Endothelial cell of umbilical vein (primary cell): ENCODE results near the gene MTR. TPM values are rescaled to one million over a fixed set of nuclear protein-coding genes. Genes with fewer than 3 reads are reported as not detected.

Source experiments
- BruUV-seq: library from RNA; stranded (reverse); fragments of 400-500 nt; replicated peaks from 2 replicates; lab custom pipeline; 2021; lab: Mats Ljungman, UMichigan
- CTCF ChIA-PET: fragments of 300-600, 350-600 bp; sonication (Branson Sonifier 250); formaldehyde crosslinking; loops from one replicate; lab custom pipeline; 2021; ENCODE audit warnings: antibody characterized with exemption, inconsistent platforms; lab: Charles Lee
- POLR2A ChIA-PET: fragments of 300-600, 350-600 bp; sonication (Branson Sonifier 250); formaldehyde crosslinking; loops from one replicate; lab custom pipeline; 2021; ENCODE audit warnings: antibody characterized with exemption, inconsistent platforms; lab: Charles Lee
- DNase-seq: peaks from one replicate; pipeline ENCODE4 v3.0.0-alpha.2; 2011; ENCODE audit warnings: low read depth, low spot score
- FAIRE-seq: peaks from 2 replicates; lab custom pipeline; 2011; peaks lifted over from hg19 to GRCh38; lab: Jason Lieb, UNC
- H2AFZ ChIP-seq: 2 replicates; pipeline ENCODE4 v1.6.0; 2012; ENCODE audit warnings: low read depth, low read length, control low read depth, inconsistent platforms
- H3K27ac ChIP-seq: 2 replicates; pipeline ENCODE4 v1.5.1; 2011; ENCODE audit warnings: low read depth, mild to moderate bottlenecking, control low read depth, low read length, moderate library complexity; ENCODE audit not compliant: insufficient read depth
- H3K27me3 ChIP-seq, 2 experiments: 2 replicates each; pipeline versions ENCODE4 v1.6.0 to v1.6.1; 2011; ENCODE audit warnings: low read length in 2 of 2, mixed read lengths in 1 of 2; ENCODE audit not compliant: control insufficient read depth in 2 of 2, insufficient read depth in 2 of 2
- H3K36me3 ChIP-seq, 2 experiments: 2 replicates in 1 of 2; 3 replicates in 1 of 2; pipeline ENCODE4 v1.5.1; 2011; ENCODE audit warnings: low read length in 2 of 2, mild to moderate bottlenecking in 1 of 2, moderate library complexity in 1 of 2; ENCODE audit not compliant: control insufficient read depth in 2 of 2, insufficient read depth in 2 of 2; ENCODE audit errors: extremely low read depth in 1 of 2
- H3K4me1 ChIP-seq: 3 replicates; pipeline ENCODE4 v1.5.1; 2011; ENCODE audit warnings: mild to moderate bottlenecking, low read length; ENCODE audit not compliant: control insufficient read depth, insufficient read depth; ENCODE audit errors: extremely low read depth
- H3K4me2 ChIP-seq: 2 replicates; pipeline ENCODE4 v1.6.1; 2011; ENCODE audit warnings: low read length, control low read depth, mixed read lengths; ENCODE audit not compliant: insufficient read depth
- H3K4me3 ChIP-seq, 3 experiments: fragments of 200-600 bp in 1 of 3; sonication (generic), shearing (Covaris generic) in 1 of 3; replicated peaks in 1 of 3; 2 replicates each; pipeline ENCODE4 v1.5.1; 2011 to 2016; ENCODE audit warnings: control low read depth in 3 of 3, low read length in 3 of 3, mild to moderate bottlenecking in 2 of 3, inconsistent platforms in 1 of 3, low read depth in 1 of 3, moderate library complexity in 1 of 3; ENCODE audit not compliant: insufficient read depth in 1 of 3
- H3K79me2 ChIP-seq: 2 replicates; pipeline ENCODE4 v1.6.0; 2012; ENCODE audit warnings: low read length, inconsistent platforms; ENCODE audit not compliant: control insufficient read depth, insufficient read depth
- H3K9ac ChIP-seq: replicated peaks from 2 replicates; pipeline ENCODE3; 2011; ENCODE audit warnings: low read length, control low read depth; ENCODE audit not compliant: insufficient read depth; ENCODE audit errors: extremely low read depth
- H3K9me1 ChIP-seq: replicated peaks from 3 replicates; pipeline ENCODE4 v1.6.0; 2011; ENCODE audit warnings: mild to moderate bottlenecking, low read length; ENCODE audit not compliant: control insufficient read depth, insufficient read depth; ENCODE audit errors: extremely low read depth
- H3K9me3 ChIP-seq: replicated peaks from 2 replicates; pipeline ENCODE4 v1.5.1; 2012; ENCODE audit warnings: low read length, inconsistent platforms; ENCODE audit not compliant: control insufficient read depth, insufficient read depth
- H4K20me1 ChIP-seq: replicated peaks from 2 replicates; pipeline ENCODE3; 2011; ENCODE audit warnings: mild to moderate bottlenecking, low read length; ENCODE audit not compliant: control insufficient read depth, insufficient read depth; ENCODE audit errors: extremely low read depth
- CTCF ChIP-seq, 2 donors: IDR thresholded peaks; 1 replicate in 1 of 2; 2 replicates in 1 of 2; pipeline ENCODE4 v1.5.1; 2011; ENCODE audit warnings: low read length in 2 of 2, mild to moderate bottlenecking in 2 of 2, moderate library complexity in 2 of 2, control low read depth in 1 of 2, inconsistent platforms in 1 of 2, low read depth in 1 of 2; ENCODE audit not compliant: insufficient read depth in 1 of 2; ENCODE audit errors: extremely low read depth in 1 of 2
- FOS ChIP-seq: IDR thresholded peaks from 2 replicates; pipeline ENCODE4 v1.6.1; 2011; ENCODE audit warnings: mild to moderate bottlenecking, low read length, moderate library complexity, borderline replicate concordance; ENCODE audit not compliant: insufficient read depth
- GATA2 ChIP-seq: IDR thresholded peaks from 2 replicates; pipeline ENCODE4 v1.7.0; 2011; ENCODE audit warnings: low read depth, mild to moderate bottlenecking, moderate library complexity, mixed read lengths, low read length; ENCODE audit not compliant: insufficient read length, insufficient read depth
- JUN ChIP-seq: IDR thresholded peaks from 2 replicates; pipeline ENCODE4 v1.6.1; 2011; ENCODE audit warnings: borderline replicate concordance, low read depth; ENCODE audit not compliant: insufficient read length, insufficient read depth
- MAX ChIP-seq: IDR thresholded peaks from 2 replicates; pipeline ENCODE4 v1.6.1; 2011; ENCODE audit not compliant: insufficient read depth, insufficient read length
- MYC ChIP-seq: IDR thresholded peaks from one replicate; pipeline ENCODE4 v1.6.1; 2011; ENCODE audit warnings: mild to moderate bottlenecking, low read depth, low read length
- POLR2AphosphoS5 ChIP-seq: IDR thresholded peaks from 2 replicates; pipeline ENCODE4 v1.6.1; 2012; ENCODE audit warnings: low read depth, mild to moderate bottlenecking, control low read depth, low read length, moderate library complexity; ENCODE audit not compliant: insufficient read depth
- dilution Hi-C: fragments of 300-500 bp; cut with MboI; formaldehyde crosslinking; loops from one replicate; pipeline ENCODE4 v1.15.0; 2019; ENCODE audit warnings: low sequenced_read_pairs; ENCODE audit not compliant: extremely low pct_ligation_motif_present
- intact Hi-C: fragments of 100-400 bp; cut with micrococcal nuclease; formaldehyde crosslinking; loops from one replicate; pipeline ENCODE4 v1.10.0; 2022
- polyA plus RNA-seq, 4 experiments: library from polyadenylated mRNA; depleted of rRNA in 3 of 4; stranded (reverse) in 3 of 4; unstranded in 1 of 4; fragments of >200 nt; gene quantifications; 2 replicates each; pipeline versions ENCODE4 v1.2.1 to v1.2.3, GENCODE V29; 2011 to 2012; ENCODE audit warnings: missing spikeins in 1 of 4
- total RNA-seq: library from RNA; stranded (reverse); gene quantifications from 2 replicates; pipeline ENCODE4 v1.2.3, GENCODE V29; 2021

Gene MTR
- total and polyA plus RNA-seq, 2 donors (not counting 3 experiments of a cell fraction or from before 2014, with no cell fraction given), result 6.7 to 45.2 TPM

GRCh38 chr1:236853921-236854604 lies 59.0 kb downstream of the MTR start:
- no peaks in the 10 kb centered on the region for H3K27me3 ChIP-seq
- CTCF ChIA-PET, result interaction anchor here (0.7 to 1.0 kb wide), 3 partner anchors 13 to 95 kb away, joined by 3 read pairs; no protein-coding TSS in a partner anchor
- H3K9me1 ChIP-seq, result no peaks in the 10 kb centered on the region
- peaks cover 3 to 10% of the 10 kb centered on the region in 2 experiments for H3K36me3 ChIP-seq
- no peaks in the 10 kb centered on the region for H3K4me1 ChIP-seq
- no peak overlapping the region for H3K9ac ChIP-seq
- DNase-seq, result no peak
- POLR2A ChIA-PET, result no interaction called here
- no peak for FAIRE-seq
- dilution Hi-C loops, result no loop called here
- H2AFZ ChIP-seq, result no peak overlapping the region
- no peak overlapping the region for H3K4me2 ChIP-seq
- no peak overlapping the region for H3K27ac ChIP-seq
- H3K79me2 ChIP-seq, result no peaks in the 10 kb centered on the region
- no peaks in the 10 kb centered on the region for H4K20me1 ChIP-seq
- TF ChIP-seq POLR2AphosphoS5, result no peak
- TF ChIP-seq MAX, result no peak
- TF ChIP-seq JUN, result no peak
- no peak for TF ChIP-seq GATA2
- no peak for TF ChIP-seq MYC
- TF ChIP-seq FOS, result no peak
- TF ChIP-seq CTCF (IDR thresholded peaks at IDR 0.05; ENCODE audit: extremely low read depth in 1 of 2, insufficient read depth in 1 of 2, low read depth in 1 of 2, low read length in 2 of 2), result no peak
- no TSS peak for BruUV-seq
- intact Hi-C loops, result no loop called here
- H3K9me3 ChIP-seq, result no peaks in the 10 kb centered on the region
- no peak overlapping the region for H3K4me3 ChIP-seq
